ENCODE results near the gene CNGA3. TPM values are rescaled to one million over a fixed set of nuclear protein-coding genes. Genes with fewer than 3 reads are reported as not detected.

CNGA3 gene
- total and polyA plus RNA-seq, 2 of the 8 experiments (the other 6 are each of a cell fraction or from before 2014, with no cell fraction given), result 0.02 TPM; not detected in 1

GRCh38 chr2:98369710-98370239 lies 23.5 kb downstream of the CNGA3 start:
- Histone ChIP-seq H3K27me3 (replicated peaks in 1 of 4; ENCODE audit: control insufficient read depth in 3 of 4, extremely low read depth in 1 of 4, insufficient read depth in 3 of 4, low read length in 3 of 4) (no peaks in the 10 kb centered on the region), H3K56ac (replicated peaks; ENCODE audit: insufficient read length, low read depth, low read length) (no peak overlapping the region), H3K4me2 (ENCODE audit: insufficient read depth in 1 of 2, low read depth in 2 of 2, low read length in 2 of 2) (no peak overlapping the region), H3K36me3 (ENCODE audit: control insufficient read depth in 2 of 4, insufficient read depth in 4 of 4, low read length in 3 of 4) (no peaks in the 10 kb centered on the region), H2AK5ac (ENCODE audit: low read depth, low read length) (no peak overlapping the region), H2BK12ac (ENCODE audit: low read depth, low read length) (no peak overlapping the region), H2AFZ (ENCODE audit: low read length) (no peak overlapping the region), H3K27ac (ENCODE audit: low read depth, low read length) (no peak overlapping the region), H3K4me1 (replicated peaks in 1 of 4; ENCODE audit: control insufficient read depth in 3 of 4, insufficient read depth in 4 of 4, low read length in 3 of 4) (no peaks in the 10 kb centered on the region; a peak in 1 of 7 replicates), H2BK20ac (ENCODE audit: low read length) (no peak overlapping the region), H2BK15ac (ENCODE audit: low read length) (no peak overlapping the region), H4K8ac (ENCODE audit: extremely low read depth, insufficient read depth, low read length) (no peak overlapping the region), H2BK5ac (ENCODE audit: low read depth, low read length) (no peak overlapping the region), H3K79me1 (ENCODE audit: low read depth, low read length) (no peaks in the 10 kb centered on the region), H3K23ac (ENCODE audit: insufficient read length) (no peak overlapping the region), H3K9ac (replicated peaks in 1 of 4; ENCODE audit: extremely low read depth in 1 of 4, low read depth in 3 of 4, low read length in 3 of 4) (no peak overlapping the region), H4K91ac (replicated peaks; ENCODE audit: insufficient read length, low read length) (no peak overlapping the region), H3K14ac (ENCODE audit: insufficient read length) (no peak overlapping the region), H4K5ac (ENCODE audit: insufficient read length, low read depth, low read length) (no peak overlapping the region), H3K23me2 (ENCODE audit: low read depth, low read length) (no peaks in the 10 kb centered on the region), H3K9me3 (ENCODE audit: insufficient read depth in 2 of 2, low read depth in 1 of 2, low read length in 1 of 2) (no peaks in the 10 kb centered on the region), H3K4me3 (ENCODE audit: extremely low read depth in 1 of 4, insufficient read depth in 2 of 4, low read depth in 3 of 4, low read length in 4 of 4) (no peak overlapping the region), H3K4ac (replicated peaks; ENCODE audit: insufficient read length, low read depth, low read length) (no peak overlapping the region), H3K18ac (ENCODE audit: extremely low read depth, low read length) (no peak overlapping the region), H2BK120ac (replicated peaks; ENCODE audit: low read depth, low read length) (no peak overlapping the region), H3K79me2 (ENCODE audit: control insufficient read depth in 1 of 2, insufficient read depth in 2 of 2, low read length in 2 of 2) (no peaks in the 10 kb centered on the region), H4K20me1 (replicated peaks in 1 of 2; ENCODE audit: control insufficient read depth in 1 of 2, insufficient read depth in 2 of 2, low read length in 2 of 2) (no peaks in the 10 kb centered on the region)
- 94% methylated on average over 9 of the region's 9 CpGs; no CpG with 5 or more reads in 1 of the 2 experiments for WGBS, 2 experiments (ENCODE audit: extremely low coverage in 1 of 2, insufficient coverage in 1 of 2, insufficient read length in 1 of 2, insufficient replicate concordance in 2 of 2, low coverage in 1 of 2, low lambda C conversion rate in 2 of 2, missing lambda C conversion rate in 1 of 2)
- TF ChIP-seq CBX8 (IDR thresholded peaks at IDR 0.05; ENCODE audit: borderline replicate concordance, low read depth, low read length), result no peak
- TF ChIP-seq, protein P1, sequence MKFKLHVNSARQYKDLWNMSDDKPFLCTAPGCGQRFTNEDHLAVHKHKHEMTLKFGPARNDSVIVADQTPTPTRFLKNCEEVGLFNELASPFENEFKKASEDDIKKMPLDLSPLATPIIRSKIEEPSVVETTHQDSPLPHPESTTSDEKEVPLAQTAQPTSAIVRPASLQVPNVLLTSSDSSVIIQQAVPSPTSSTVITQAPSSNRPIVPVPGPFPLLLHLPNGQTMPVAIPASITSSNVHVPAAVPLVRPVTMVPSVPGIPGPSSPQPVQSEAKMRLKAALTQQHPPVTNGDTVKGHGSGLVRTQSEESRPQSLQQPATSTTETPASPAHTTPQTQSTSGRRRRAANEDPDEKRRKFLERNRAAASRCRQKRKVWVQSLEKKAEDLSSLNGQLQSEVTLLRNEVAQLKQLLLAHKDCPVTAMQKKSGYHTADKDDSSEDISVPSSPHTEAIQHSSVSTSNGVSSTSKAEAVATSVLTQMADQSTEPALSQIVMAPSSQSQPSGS (IDR thresholded peaks at IDR 0.05; ENCODE audit: low read length), result no peak
- TF ChIP-seq YY1 (IDR thresholded peaks at IDR 0.05; ENCODE audit: low read depth, low read length), result no peak
- no peak for TF ChIP-seq EZH2 (IDR thresholded peaks at IDR 0.05; ENCODE audit: low read depth, low read length, severe bottlenecking)
- no peak for TF ChIP-seq ATF3 (IDR thresholded peaks at IDR 0.05; ENCODE audit: insufficient read depth, low read depth, low read length)
- TF ChIP-seq CHD1 (IDR thresholded peaks at IDR 0.05; ENCODE audit: low read depth, low read length), result no peak
- TF ChIP-seq SIX5 (IDR thresholded peaks at IDR 0.05; ENCODE audit: low read depth, low read length), result no peak
- TF ChIP-seq EGR1 (IDR thresholded peaks at IDR 0.05; ENCODE audit: borderline replicate concordance, low read depth, low read length), result no peak
- no peak for TF ChIP-seq BRCA1 (IDR thresholded peaks at IDR 0.05; ENCODE audit: low read depth, low read length)
- TF ChIP-seq SP1 (IDR thresholded peaks at IDR 0.05; ENCODE audit: low read depth, low read length), result no peak
- ChIA-PET POLR2A (ENCODE audit: partially characterized antibody) (no interaction called here), CTCF (ENCODE audit: partially characterized antibody) (no interaction called here)
- peak in 1 of 2 experiments; percentile 22 for DNase-seq (ENCODE audit: low read depth in 1 of 2, low spot score in 2 of 2)
- FAIRE-seq, result no peak
